Renal pelvis (tissue), 4 donors: ENCODE results near the gene PECR. TPM values are rescaled to one million over a fixed set of nuclear protein-coding genes. Genes with fewer than 3 reads are reported as not detected.
"Not testable (repeated sequence)": the region's sequence is repeated elsewhere in the genome, so short reads cannot be mapped to it uniquely, and the experiment has no call there.

Experiments used
- DNase-seq: peaks from one replicate; pipeline ENCODE4 v3.0.0-alpha.2; 2013
- polyA plus RNA-seq, 3 donors: library from polyadenylated mRNA; unstranded; fragments of 120-200 nt; gene quantifications; one replicate each; pipeline ENCODE4 v1.2.1, GENCODE V29; 2013; ENCODE audit not compliant: insufficient read length in 3 of 3

PECR gene
- polyA plus RNA-seq, 3 donors: 35.0 to 54.7 (median 43.0) TPM

- DNase-seq: no peak
These were observed 40.2 kb downstream of the PECR start for GRCh38 chr2:216041438-216041837.

GRCh38 chr2:216039918-216040317 is 41.7 kb downstream of the PECR start:
- DNase-seq: no peak

- peak; percentile 67 for DNase-seq
These were observed 47.5 kb downstream of the PECR start for GRCh38 chr2:216034065-216034464.

GRCh38 chr2:216033403-216033802 is 48.2 kb downstream of the PECR start:
- DNase-seq: no peak

DNA sequence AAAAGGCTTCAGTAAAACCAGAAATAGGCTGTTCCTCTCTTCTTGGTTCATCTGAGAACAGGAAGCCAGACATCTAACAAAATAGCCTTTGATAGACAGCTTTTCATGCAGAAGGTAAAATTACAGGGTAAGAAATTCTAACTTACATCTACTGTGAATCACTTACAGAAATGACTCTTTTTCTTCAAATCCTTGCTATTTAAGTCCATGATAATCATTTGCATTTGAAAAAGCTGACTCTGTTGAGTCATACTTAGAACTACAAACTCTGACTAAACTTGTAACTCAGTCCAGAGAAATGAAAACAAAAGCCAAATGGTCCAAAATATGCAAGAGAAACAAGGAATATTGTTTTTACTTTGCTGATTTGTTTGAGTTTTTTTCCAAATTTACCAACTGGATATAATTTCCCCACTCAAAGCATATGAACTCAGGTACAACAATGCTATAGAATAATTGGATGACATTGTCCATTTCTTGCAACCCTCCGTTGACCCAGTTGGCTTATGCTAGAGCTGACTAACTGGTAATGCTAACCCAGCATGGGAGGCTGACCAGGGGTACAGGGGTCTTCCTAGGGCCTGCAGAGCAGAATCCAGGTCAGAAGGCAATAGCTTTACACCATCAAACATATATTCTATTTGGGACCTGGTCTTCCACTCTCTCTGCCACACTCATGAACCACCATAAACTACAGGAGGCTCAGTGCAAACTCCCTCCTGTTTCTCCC is 49.5 kb downstream of the PECR start:
- DNase-seq: no peak

DNA sequence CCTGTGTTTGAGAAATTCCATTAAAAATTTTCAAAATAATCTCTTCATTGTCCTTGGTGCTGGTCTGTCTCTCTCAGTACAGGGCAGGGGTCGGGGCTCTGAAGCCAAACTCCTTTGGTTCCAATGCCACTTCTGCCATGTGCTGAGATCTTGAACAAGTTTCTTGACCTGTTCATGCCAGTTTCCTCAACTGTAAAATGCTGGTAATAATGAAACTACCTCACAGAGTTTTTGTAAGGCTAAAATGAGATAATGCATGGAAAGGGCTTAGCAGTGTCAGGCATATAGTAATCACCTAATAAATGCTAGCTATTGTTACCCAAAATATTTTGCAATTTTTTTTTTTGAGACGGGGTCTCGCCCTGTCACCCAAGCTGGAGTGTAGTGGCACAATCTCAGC is 51.4 kb downstream of the PECR start:
- no peak for DNase-seq

DNA sequence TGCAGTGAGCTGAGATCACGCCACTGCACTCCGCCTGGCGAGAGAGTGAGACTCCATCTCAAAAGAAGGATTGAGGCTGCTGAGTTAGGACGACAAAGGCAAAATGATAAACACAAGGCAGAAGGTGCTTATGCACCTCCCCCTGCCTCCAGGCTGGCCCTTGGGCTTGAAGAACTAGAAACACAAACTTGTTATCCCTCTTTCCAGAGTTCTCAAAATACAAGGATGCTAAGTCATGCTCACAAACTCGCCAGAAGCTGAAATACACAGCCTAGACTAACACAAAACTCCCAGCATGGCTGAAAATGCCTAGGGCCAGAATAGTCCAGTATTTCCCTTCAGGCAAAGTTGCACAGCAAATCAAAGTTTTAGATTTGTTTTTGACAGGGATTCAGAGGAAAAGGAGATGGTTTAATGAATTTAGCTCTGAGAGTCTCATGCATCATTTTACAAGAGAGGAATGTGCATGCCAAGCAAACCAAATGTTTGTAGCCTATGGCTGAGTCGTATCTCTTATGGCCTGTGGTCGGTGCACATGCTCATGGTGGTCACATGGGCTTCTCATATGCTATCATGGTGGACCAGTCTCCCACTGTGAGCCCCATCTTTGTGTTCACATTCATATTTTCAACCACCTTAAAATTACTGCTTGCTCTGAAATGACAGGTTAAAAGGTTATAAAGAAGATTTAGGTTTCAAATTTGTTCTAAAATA is 52.0 kb downstream of the PECR start:
- no peak for DNase-seq

GRCh38 chr2:216024779-216025336 is 56.8 kb downstream of the PECR start:
- DNase-seq: no peak

DNA sequence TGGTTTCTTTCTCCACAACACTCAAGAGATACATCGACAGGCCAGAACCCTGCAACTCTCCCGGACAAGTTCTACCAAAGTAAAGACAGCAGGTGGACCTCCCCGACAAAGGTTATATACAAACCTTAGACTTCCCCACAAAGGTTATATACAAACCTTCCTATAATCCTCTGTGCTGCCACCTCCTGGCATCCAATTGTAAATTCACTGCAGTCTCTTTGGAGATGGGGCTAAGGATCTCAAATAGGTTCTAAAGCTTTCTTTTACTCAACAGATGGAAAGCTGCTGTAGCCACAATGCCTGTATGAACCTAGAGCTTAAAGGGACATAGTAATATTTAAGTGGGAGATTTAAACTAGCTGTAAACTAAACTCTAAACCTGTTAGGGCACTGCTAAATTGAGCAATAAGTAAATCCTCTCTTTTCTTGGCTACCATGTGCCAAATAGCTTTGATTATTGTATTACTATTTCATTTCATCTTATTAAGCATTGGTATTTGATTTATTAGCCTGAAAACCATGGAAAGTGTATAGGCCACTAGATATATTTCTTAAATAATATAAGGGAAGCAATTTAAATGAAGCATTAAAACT is 58.5 kb downstream of the PECR start:
- peak; percentile 48 for DNase-seq

DNA sequence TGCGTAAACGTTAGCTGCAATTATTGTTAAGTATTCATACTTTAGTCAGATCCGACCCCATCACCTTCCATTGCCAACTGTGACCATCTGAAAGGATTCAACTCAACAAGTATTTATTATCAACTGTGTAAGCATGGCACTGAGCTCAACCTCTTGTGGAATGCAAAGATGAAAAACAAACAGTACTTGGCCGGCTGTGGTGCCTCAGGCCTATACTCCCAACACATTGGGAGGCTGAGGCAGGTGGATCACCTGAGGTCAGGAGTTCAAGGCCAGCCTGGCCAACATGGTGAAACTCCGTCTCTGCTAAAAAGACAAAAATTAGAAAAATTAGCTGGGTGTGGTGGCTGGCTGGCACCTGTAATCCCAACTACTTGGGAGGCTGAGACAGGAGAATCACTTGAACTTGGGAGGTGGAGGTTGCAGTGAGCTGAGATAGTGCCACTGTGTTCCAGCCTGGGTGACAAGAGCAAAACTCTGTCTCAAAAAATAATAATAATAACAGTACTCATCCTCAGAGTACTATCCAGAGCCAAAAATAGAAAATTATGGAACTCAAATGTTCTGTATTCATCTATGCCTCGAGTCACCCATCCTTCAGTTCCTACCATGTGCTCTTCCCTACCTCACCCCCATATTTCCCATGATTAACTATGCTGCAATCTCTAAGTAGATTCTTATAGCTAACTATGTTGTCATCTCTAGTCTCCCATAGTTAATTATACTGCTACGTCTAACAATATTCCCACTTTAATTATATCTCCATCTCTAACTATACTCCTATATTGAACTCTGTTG is 59.6 kb downstream of the PECR start:
- DNase-seq: no peak

DNA sequence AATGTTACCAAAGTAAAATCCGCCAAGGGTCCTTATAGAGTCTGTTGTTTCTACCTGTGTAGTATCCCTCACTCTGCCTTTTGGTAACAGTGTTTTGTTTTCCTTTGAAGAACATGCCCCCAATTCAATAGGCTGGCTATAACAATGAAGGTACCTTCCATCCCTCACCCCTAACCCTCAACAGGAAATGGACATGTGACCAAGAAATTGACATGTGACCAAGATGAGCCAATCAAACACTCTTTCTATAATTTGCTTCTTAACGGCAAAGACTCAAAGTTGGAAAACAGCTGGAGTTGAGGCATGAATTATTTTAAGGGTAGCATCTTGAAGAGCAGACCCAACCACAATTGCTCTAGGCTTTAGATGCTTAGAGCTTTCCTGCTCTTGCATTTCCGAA is 62.9 kb downstream of the PECR start:
- no peak for DNase-seq

DNA sequence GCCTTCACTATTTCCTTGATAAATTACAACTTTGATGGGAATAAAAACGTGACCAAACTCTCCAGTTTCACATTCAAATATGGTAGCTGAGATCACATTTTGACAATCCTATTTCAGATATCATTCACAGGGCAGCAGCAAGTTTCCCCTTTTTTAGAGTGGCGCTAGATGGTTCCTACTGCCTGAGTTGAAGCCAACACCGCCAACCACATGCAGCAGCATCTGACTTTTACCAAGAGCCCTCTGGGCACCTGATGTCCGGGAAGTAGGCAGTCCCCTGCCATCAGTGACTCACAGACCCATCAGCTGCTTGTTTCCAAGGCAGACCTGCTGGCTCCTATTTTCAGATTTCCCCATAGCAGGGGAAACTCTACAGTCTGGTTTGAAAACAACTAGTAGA is 64.2 kb downstream of the PECR start:
- no peak for DNase-seq

DNA sequence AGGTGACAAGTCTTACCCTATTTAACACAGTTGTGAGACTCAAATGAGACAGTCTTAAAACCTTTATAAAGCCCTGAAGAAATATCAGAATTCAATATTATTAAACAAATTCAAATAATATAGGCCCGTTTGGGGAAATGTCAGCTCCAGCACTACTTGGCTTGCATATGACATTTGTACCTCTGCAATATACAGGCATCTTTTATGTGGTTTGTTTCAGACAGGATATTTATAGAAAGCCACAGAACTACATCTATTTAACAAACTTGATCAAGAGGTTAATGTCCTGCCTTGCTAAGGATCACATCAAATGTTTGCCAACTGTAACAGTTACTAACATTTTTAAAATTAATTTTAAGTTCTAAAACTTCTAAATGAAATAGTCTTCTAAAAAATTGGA is 65.0 kb downstream of the PECR start:
- no peak for DNase-seq

- no peak for DNase-seq
These were observed 65.7 kb downstream of the PECR start for GRCh38 chr2:216015722-216016464.

GRCh38 chr2:216014986-216015385 is 66.6 kb downstream of the PECR start:
- DNase-seq: no peak

GRCh38 chr2:216014006-216014405 is 67.6 kb downstream of the PECR start:
- no peak for DNase-seq

- peak; percentile 86 for DNase-seq
These were observed 68.3 kb downstream of the PECR start, which contains the start of gene MREG for GRCh38 chr2:216013080-216013909. TSS of gene MREG (minus strand) at chr2:216013551. CDS start at chr2:216013327, 224 bp downstream.

GRCh38 chr2:216012830-216013079 is 68.9 kb downstream of the PECR start:
- DNase-seq: no peak

GRCh38 chr2:216012133-216012829 is 69.3 kb downstream of the PECR start:
- peak; percentile 27 for DNase-seq

DNA sequence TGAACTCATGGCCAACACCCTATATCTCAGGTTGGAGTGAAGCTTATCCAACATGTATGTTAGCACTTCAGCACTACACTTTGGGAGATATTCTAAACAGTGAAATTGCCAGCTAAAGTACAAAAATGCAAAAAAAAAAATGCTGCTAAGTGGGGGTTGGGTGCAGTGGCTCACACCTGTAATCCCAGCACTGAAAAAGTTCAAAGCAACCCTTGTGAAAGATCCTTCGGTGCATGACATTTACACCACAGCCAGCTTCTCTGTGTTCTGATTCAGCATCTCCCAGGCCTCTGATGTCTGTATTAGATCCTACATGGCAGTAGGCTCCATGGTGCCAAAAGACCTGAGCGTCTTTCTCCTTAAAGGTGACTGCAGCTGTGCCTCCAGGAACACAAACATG is 72.4 kb downstream of the PECR start:
- DNase-seq: not testable (repeated sequence)
